Astrocyte (in vitro differentiated cells and primary cell): ENCODE measurements around the gene SYCE3.

Source experiments
- EZH2 ChIP-seq: IDR thresholded peaks from 2 replicates; pipeline ENCODE4 v1.6.1; 2012; ENCODE audit warnings: mild to moderate bottlenecking, low read length, inconsistent platforms; ENCODE audit not compliant: insufficient read depth
- TF ChIP-seq, protein P1 (sequence below): IDR thresholded peaks from 2 replicates; pipeline ENCODE4 v1.5.1; 2011; ENCODE audit warnings: low read depth, mild to moderate bottlenecking, inconsistent platforms, low read length, moderate library complexity; ENCODE audit not compliant: insufficient read depth

DNA sequence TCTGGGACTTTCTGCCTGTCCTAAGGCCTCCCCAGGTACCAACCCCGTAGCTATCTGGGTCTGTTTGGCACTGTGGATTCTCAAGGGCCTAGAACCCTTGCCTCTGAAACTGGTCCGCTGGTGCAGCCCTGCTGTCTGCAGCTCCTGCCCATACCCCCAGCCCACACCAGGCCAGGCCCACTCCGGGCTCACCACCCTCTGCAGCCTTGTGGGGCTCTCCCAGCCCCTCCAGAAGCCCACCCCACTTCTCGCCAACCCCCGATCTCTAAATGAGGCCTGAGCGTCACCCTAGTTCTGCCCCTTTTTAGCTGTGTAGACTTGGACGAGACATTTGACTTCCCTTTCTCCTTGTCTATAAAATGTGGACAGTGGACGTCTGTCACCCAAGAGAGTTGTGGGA is 12.3 kb downstream of the SYCE3 start:
- TF ChIP-seq, protein P1, sequence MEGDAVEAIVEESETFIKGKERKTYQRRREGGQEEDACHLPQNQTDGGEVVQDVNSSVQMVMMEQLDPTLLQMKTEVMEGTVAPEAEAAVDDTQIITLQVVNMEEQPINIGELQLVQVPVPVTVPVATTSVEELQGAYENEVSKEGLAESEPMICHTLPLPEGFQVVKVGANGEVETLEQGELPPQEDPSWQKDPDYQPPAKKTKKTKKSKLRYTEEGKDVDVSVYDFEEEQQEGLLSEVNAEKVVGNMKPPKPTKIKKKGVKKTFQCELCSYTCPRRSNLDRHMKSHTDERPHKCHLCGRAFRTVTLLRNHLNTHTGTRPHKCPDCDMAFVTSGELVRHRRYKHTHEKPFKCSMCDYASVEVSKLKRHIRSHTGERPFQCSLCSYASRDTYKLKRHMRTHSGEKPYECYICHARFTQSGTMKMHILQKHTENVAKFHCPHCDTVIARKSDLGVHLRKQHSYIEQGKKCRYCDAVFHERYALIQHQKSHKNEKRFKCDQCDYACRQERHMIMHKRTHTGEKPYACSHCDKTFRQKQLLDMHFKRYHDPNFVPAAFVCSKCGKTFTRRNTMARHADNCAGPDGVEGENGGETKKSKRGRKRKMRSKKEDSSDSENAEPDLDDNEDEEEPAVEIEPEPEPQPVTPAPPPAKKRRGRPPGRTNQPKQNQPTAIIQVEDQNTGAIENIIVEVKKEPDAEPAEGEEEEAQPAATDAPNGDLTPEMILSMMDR, result no peak
- TF ChIP-seq EZH2, result no peak
